ENCODE results near the gene FAM234A.
A peak's percentile ranks its signal among the peaks of the same experiment; 100 is the strongest.
"Not testable (repeated sequence)": the region's sequence is repeated elsewhere in the genome, so short reads cannot be mapped to it uniquely, and the experiment has no call there.

The FAM234A gene

DNA sequence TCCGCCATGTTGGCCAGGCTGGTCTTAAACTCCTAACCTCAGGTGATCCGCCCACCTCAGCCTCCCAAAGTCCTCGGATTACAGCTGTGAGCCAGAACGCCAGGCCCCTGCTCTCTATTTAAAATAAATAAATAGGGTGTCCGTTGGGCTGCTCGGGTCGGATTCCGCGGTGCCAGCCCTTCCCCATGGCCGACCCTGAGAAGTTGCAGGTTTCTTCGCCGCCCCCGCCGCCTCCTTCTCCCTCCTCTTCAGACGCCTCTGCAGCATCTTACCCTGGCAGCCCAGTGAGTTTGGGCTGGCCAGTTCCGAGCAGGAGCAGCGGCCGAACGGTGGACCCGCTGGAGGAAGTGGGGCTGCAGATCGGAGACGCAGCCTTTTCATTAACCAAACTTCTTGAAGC lies 3.7 kb upstream of the FAM234A start:
- no peak for DNase-seq

GRCh38 chr16:239948-240277 lies 5.3 kb downstream of the FAM234A start:
- no peak for DNase-seq

GRCh38 chr16:240559-240958 lies 5.9 kb downstream of the FAM234A start:
- DNase-seq: no peak

- DNase-seq: no peak
Observed at GRCh38 chr16:242281-242680, 7.7 kb downstream of the FAM234A start.

- no peak for DNase-seq
Observed at GRCh38 chr16:243348-243747, 8.7 kb downstream of the FAM234A start.

DNA sequence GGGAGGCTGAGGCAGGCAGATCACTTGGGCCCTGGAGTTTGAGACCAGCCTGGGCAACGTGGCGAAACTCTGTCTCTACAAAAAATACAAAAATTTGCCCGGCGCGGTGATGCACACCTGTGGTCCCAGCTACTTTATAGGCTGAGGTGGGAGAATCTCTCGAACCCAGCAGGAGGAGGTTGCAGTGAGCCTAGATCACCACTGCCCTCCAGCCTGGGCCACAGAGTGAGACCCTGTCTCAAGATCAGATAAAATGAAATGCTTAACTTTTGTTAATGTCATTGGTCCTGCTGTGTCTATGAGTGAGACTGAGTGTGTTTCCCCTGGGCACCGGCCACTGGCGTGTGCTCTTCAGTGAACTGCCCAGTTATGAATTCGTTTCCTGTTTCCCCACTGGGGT lies 10.5 kb downstream of the FAM234A start:
- no peak for DNase-seq

GRCh38 chr16:247027-247426 lies 12.4 kb downstream of the FAM234A start:
- no peak for DNase-seq

DNA sequence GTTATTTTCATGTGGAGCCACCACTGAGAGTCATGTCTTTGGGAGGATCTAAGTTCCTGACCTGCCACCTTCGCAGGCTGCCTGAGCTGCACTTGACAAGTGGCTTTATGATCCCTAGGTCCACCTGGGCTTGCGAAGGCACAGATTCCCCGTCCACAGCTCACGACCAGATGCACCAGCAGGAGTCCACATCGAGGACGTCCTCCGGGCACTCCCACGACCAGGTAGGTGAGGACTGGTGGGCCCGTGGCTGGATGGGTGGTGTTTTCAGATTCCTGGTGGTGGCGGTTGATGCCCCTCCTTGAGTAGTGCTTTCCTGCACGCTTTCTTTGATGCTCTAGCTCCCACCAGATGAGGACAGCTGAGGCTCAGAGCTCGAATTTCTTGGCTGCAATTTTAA lies 14.8 kb downstream of the FAM234A start:
- no peak for DNase-seq

- peak in 1 of 2 donors; percentile 25 for DNase-seq
Observed at GRCh38 chr16:252366-253337, 18.0 kb downstream of the FAM234A start.

- DNase-seq: no peak
Observed at GRCh38 chr16:253833-254232, 19.2 kb downstream of the FAM234A start.

- DNase-seq: no peak
Observed at GRCh38 chr16:254461-254860, 19.8 kb downstream of the FAM234A start.

- DNase-seq: no peak
Observed at GRCh38 chr16:255183-255582, 20.6 kb downstream of the FAM234A start.

GRCh38 chr16:258091-258490 lies 23.5 kb downstream of the FAM234A start:
- DNase-seq: not testable (repeated sequence)

DNA sequence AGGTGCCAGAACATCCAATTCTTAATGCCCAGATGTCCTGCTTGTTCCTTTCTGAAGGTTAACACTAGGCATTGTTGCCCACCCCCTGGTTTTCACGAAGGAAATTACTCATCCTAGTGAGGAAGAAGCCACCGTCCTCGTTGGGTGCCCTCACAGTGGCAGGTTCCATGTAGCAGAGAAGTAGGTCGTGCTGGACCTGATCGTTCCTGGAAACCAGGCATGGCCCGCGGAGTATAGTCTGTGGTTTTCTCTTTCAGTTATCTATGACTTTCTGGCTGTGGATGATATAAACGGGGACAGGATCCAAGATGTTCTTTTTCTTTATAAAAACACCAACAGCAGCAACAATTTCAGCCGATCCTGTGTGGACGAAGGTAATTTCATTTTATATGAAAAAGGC lies 24.6 kb downstream of the FAM234A start:
- no peak for DNase-seq

DNA sequence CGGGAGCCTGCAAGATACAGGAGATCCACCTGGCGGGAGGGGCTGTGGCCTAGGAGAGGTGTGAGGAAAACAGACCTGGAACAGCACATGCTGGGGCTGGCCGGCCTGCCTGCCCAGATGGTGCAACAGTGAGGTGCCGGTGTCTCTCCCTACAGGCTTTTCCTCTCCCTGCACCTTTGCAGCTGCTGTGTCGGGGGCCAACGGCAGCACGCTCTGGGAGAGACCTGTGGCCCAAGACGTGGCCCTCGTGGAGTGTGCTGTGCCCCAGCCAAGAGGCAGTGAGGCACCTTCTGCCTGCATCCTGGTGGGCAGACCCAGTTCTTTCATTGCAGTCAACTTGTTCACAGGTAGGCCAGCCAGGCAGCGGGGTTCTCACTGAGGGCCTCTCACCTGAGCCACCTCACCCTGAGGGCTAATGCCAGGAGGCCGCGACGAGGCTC lies 25.2 kb downstream of the FAM234A start:
- no peak for DNase-seq

DNA sequence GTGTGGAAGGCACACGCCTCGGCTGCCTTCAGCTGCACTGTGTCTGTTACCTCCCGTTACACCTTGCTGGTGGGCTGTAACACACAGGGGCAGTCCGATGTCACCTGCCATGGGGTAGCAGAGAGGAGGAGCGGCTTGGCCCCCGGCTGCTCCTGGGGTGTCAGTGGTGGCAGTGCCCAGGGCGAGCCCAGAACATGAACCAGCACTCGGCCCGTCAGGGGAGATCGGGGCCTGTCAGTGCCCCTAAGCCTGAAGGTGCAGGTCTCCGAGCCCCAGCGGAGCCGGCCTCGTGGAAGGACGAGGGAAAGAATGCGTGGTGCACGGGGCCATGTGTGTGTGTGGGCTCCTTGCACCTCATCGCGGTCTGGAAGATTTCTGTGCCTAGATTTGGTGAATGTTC lies 25.7 kb downstream of the FAM234A start:
- no peak for DNase-seq

- DNase-seq: no peak
Observed at GRCh38 chr16:261031-261691, 26.5 kb downstream of the FAM234A start.

GRCh38 chr16:262121-262745 lies 27.6 kb downstream of the FAM234A start:
- no peak for DNase-seq

GRCh38 chr16:263182-263774 lies 28.7 kb downstream of the FAM234A start:
- no peak for DNase-seq

- no peak for DNase-seq
Observed at GRCh38 chr16:263944-264343, 29.3 kb downstream of the FAM234A start.

GRCh38 chr16:264440-264951 lies 29.9 kb downstream of the FAM234A start:
- DNase-seq: no peak

- DNase-seq: no peak
Observed at GRCh38 chr16:265002-265529, 30.4 kb downstream of the FAM234A start.

- no peak for DNase-seq
Observed at GRCh38 chr16:265711-266110, 31.1 kb downstream of the FAM234A start.

Measured in bone marrow (tissue), 2 donors.